SHP77 treated with DMSO at 0.1 percent for 48 hours (cell line): Measurements from ENCODE around the gene RFPL2.

Experiments used
- DNase-seq: peaks from one replicate; lab custom pipeline; 2025; lab: John Stamatoyannopoulos, UW

Gene RFPL2

DNA sequence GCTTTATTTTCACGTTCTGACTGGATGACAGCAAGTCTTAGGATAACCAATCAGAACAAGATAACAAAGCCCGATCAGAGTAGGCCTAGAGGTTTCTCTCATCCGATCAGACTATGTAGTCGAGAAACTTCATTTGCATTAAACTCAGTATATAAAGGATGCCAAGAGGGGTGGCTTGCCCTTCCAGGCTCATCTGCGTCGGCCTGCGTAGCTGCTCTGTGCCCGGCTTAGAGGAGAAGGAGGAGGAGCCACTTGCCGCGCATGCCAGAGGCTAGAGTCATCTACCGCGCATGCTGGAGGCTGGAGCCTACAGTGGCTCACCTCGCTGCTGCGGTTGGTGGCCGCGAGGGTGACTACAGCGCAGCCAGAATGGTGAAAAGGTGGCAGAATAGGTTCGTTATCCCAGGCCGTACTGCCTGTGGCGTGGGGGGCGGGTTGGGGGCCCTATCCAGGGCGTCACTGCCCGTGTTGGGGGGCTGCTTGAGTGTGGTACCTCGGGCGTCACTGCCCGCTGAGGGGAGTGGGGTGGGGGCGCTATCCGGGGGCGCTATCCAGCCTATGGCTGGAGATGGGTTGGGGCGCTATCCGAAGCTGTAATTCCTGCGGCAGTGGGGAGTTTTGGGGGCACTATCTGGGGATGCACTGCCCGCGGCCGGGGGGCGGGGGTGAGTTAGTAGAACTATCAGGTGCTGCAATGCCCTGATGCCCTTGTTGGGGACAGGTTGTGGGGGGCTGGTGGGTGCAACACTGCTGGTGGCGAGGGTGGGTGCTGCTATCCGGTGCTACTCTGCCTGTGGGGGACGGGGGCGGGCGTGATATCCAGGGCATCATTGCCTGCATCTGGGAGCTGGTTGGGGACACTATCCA is at the start of gene RFPL2:
Gene RFPL2 (minus strand): TSS at position 218 of the 867 bp plus-strand sequence. CDS start 2,622 bp downstream, outside the sequence.
- DNase-seq: peak; percentile 64

DNA sequence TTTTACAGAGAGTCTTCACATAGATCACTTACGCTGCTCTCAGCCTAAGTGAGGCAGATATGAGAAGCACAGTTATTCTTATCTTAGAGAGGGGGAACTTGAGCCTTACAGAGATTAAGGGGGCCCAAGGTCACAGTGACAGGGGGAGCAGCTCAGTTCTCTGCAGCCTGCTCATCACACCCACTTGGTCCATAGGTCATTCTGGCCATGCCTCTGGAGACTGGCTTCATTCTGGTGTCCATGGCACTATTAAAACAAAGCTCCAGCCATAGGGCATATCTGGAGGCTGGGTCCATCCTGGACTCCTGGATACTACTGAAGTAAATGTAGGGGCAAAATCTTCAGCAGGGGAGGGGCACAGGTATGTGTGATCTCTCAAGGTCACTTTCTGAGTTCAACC is 44.4 kb upstream of the RFPL2 start:
- DNase-seq: no peak

DNA sequence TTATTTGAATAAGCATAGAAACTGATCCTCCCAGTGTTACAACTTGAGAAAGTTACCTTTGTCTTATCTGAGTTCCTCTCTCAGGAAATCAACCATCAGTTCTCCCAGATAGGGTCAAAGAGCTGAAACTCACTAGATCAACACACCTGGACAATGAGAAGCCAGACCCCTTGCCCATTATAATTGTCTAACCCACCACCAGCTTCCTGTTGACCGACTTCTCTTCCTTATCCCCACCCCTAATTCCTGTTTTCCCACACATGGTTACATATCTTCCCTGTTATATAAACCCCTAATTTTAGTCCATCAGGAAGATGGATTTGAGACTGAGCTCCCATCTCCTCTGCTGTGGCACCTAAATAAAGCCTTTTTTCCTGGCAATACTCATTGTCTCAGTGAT is 43.4 kb upstream of the RFPL2 start:
- no peak for DNase-seq

DNA sequence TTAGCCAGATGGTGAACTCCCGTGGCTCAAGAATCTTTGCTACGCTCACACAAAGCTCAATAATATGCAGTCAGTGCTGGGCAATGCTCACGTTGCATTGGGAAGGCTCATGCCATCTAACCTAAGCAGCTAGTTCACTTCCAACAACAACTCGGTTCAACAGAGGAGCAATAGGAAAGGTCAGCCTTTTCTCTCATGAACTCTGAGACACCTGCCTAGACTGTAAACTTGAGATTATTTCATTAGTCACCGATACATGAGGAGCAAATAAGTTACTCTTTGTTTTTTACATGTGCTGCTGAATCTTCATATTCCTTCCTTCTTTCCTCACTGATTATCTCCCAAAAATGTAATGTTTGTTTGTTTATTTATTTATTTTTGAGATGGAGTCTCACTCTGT is 41.3 kb upstream of the RFPL2 start:
- no peak for DNase-seq

DNA sequence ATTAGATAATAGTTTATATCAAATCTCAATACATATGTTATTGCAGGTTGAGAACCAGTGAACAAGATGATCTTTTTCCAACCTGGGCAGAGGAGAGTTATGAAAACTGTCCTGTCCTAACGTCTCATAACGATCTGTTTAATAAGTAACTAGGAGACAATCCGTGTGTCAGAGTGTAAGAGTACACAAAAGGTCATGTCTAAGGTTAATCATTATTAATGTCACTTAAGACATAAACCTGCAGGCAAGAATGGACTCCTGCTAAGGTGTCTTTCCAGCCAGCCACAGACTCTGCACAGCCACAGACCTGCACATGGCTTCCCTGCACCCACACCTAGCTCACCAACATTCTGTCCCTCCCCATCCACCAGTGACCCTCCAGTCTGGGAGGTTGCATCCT is 40.2 kb upstream of the RFPL2 start:
- no peak for DNase-seq

DNA sequence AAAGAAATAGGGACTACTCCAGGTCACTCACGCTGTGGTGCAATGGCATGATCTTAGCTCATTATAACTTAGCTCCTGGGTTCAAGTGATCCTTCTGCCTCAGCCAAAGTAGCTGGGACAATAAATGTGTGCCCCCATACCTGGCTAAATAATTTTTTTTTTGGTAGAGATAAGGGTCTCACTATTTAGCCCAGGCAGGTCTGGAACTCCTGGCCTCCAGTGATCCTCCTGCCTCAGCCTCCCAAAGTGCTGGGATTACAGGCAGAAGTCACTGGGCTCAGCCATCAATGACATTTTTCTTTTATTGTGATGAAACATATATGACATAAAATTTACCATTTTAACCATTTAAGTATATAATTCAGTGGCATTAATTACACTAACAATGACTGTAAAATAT is 39.7 kb upstream of the RFPL2 start:
- no peak for DNase-seq

DNA sequence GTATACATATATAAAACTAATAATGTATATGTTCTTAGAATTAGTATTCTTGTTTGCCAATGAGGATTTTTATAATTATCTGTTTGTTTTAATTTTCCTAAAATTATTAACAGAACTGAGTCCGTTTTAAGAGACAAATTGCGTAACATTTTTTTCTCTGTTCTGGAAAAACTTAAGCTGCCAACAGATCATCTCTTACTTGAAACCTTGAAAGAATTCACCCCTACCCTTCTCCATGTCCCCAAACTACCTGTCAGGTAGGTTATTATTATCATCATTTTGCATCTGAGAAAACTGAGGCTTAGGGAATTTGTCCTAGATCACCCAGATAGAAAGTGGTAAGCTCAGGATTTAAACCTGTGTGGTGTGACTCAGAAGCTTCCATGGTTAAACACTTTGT is 35.6 kb upstream of the RFPL2 start:
- no peak for DNase-seq

DNA sequence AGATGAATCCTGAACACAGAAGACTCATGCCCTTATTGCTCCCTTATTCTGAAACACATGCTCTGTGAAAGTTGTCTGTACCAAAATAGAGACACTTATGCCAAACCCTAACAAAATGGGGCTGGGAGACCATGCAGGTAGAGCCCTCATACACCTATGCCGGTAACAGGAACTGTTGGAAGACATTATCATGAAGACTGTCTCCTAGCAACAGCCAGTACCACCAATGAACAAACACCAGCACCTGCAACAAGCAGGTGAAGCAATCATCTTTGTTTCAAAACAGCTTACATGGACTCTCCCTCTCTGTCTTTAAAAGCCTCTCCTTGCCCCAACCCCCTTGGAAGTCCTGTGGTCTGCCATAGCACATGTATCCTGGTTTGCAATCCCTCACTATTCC is 33.0 kb upstream of the RFPL2 start:
- DNase-seq: no peak

DNA sequence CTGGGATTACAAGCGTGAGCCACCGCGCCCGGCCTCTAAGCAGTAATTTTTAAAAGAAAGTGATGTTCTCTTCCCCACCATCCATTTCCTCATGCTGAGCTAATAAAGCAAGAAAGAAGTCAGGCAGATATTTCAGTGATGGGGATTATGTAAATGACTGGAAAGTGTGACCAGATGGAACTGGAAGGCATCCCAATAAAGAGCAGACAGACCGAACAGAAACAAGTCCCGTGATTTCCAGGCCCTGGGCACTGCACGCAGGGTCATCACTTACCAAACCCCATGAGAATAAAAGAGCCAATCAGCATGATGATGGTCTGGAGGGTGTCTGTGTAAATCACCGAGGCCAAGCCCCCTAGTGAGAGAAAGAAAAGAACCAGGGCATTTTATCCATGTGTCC is 32.1 kb upstream of the RFPL2 start:
- no peak for DNase-seq

DNA sequence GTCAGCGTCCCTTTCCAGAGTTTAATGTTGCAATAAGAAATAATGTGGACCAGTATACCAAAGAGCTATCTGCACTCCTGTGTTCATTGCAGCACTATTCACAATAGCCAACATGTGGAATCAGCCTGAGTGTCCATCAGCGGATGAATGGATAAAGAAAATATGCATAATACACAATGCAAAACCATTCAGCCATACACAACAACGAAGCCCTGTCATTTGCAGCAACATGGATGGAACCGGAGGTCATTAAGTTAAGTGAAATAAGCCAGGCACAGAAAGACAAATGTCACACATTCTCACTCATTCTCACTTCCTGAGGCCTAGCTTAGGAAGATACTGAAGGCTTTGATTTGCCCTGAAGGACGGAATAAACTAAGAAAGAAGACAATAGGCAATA is 28.2 kb upstream of the RFPL2 start:
- DNase-seq: no peak

DNA sequence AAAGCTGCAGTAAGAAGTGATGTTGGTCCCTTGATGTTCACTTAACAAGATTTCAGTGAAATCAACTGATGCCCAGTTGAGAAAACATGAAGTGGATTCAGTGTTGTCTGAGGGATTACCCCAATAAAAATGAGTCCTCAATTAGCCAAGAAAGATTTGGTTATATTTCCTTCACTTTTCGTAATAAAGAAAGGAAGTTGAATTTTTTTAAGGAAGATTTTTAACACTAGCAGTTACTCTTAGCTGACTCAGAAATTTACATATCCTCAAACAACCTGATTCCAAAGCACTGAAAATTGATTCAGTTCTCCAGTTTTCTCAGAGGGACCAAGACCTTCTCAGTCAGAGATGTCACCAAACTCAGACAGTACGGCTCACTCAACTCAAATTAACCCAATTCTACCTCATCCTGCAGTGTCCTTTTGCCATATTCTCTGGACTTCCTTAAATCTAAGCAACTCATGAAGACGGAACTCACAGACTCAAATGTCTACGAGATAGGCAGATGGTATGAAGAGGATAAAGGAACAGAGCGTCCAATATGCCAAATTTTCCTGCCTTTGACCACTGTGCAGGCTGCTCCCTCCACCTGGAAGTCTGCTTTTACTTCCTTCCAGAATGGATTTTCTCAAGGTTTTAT is 27.4 kb upstream of the RFPL2 start:
- no peak for DNase-seq

DNA sequence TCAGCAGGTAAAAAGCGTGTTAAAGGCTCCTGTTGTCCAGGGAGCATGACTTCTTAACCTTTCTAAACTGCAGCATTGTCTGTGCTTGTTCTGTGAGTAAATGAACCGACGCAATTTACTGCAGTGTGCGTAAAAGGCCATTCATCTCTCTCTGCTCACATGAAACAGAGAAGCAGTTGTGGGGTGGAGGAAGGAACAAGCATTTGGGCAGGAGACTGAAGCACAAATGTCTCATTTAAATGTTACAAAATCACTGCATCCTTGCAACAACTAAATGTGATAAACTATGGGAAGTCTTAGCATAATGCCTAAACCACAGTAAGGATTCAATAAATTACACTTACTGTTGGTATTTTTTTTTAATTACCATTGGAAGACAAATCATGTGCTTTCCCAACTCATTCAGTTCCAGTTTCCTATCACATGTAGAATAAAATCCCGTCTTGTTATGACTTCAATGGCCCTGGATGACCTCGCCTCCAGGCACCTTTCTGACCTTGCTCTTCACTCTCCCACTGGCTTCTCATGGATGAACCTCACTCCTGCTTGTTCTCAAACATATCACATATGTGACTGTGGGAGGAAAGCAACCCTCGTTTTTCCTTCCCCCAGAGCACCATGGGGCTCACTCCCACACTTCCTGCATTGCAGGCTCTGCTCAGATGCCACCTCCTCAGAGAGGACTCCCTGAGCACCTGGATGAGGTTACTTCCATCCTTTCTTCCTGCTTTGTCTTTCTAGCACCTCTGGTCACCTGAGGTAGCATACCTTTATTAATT is 21.6 kb upstream of the RFPL2 start:
- no peak for DNase-seq

DNA sequence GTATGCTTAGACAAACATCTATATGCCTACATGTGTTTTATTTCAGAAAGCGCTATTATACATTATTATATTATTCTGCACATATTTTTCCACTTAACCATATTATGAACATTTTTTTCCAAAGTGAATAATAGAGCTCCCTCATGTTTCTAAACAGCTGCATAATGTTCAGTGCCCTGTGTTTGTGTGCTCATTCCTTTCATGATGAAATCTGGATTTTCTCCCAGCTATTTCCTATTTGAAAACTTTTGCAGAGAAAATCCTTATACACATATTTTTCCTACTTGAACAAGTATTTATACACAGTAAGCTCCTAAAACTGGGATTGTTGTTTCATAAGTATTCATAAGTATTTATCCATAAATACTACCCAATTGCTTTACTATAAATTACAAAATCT is 18.1 kb upstream of the RFPL2 start:
- no peak for DNase-seq

DNA sequence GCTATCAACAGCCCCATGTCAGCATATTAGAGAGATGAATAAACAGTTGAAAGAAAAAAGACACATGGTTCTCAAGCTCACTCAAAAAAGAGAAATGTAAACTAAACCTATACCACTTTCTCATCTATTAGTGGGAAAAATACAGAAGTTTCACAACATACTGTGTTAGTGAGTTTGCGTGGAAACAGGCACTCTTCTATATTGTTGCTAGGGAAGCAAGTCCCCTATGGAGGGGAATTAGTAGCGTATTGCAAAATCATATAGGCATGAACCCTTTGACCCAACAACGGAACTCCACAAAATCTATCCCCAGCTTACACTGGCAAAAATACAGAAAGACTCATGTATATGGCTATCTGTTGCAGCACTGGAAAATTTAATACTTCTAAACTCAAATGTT is 14.2 kb upstream of the RFPL2 start:
- no peak for DNase-seq

DNA sequence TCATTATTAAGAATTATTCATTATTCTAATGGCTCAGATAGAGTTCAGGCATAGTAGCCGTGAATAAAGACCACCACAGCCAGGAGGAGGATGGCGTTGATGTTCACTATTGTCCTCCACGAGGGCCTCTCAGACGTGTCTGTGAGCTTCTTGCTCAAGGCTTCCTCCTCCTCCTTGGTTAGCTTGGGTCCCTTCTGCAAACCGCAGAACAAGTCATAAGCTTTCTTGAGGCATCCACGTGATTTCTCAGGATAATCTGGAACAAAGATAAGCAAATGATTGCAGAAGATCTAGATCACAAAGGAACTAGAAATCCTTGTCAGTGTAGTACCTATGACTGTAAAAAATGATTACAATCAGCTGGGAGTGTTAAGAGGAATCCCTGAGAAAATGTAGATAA is 13.6 kb upstream of the RFPL2 start:
- no peak for DNase-seq

DNA sequence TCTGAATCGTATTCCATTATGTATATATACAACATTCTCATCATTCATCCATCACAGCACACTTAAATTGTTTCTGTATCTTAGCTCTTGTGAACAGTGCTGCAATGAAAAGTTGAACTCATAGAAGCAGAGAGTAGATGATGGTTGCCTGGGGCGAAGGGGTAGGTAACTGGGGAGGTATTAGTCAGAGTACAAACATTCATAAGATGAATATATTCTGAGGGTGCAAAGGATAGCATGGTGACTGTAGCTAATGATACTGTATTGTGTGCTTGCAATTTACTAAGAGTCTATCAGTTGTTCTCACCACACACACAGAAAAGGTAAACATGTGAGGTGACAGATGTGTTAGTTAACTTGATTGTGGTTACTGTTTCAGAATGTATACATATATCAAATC is 12.6 kb upstream of the RFPL2 start:
- no peak for DNase-seq

DNA sequence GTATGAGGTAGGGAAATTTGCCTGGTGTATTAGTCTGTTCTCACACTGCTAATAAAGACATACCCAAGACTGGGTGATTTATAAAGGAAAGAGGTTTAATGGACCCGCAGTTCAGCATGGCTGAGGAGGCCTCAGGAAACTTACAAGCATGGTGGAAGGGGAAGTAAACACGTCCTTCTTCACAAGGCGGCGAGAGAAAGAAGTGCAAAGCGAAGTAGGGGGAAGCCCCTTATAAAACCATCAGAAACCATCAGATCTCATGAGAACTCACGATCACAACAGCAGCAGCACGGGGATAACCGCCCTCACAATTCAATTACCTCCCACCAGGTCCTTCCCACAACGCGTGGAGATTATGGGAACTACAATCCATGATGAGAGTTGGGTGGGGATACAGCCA is 12.0 kb upstream of the RFPL2 start:
- DNase-seq: no peak

DNA sequence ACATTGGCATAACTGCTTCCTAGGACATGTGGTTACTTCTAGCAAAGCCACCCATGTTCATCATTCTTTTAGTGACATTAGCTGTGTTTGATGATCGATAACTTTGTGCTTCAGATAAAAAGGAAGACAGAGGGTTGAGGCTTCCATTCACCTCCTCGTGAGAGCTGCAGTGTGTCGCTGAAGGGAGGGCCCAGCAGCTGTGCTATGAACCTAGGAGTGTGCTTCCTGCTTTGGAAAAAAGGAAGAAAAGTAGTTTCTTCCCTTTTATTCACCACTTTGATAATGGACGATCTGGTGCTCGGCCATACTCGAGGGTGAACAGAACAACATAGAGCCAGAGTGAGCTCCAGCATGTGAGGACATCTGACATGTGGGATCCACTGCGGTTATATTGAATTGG is 6.1 kb upstream of the RFPL2 start:
- no peak for DNase-seq

DNA sequence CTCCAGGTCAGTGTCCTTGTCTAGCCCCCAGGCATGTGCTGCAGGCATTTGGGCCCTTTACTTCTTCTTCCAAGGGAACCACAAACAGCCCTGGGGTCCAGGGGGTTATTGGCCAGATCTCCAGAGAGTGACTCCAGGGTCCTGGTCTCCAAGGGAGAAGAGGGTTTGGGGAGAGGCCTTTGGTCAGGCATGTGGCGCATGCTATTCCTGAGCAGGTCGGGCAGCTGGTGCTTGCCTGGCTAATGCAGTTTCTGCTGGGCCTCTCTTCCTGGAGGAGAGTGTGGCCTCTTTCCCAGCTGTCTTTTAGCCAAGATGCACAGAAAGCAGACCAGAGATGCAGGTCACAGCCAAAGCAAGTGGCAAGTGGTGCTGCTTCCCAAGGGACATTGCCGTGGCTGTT is 3.8 kb upstream of the RFPL2 start:
- DNase-seq: no peak

DNA sequence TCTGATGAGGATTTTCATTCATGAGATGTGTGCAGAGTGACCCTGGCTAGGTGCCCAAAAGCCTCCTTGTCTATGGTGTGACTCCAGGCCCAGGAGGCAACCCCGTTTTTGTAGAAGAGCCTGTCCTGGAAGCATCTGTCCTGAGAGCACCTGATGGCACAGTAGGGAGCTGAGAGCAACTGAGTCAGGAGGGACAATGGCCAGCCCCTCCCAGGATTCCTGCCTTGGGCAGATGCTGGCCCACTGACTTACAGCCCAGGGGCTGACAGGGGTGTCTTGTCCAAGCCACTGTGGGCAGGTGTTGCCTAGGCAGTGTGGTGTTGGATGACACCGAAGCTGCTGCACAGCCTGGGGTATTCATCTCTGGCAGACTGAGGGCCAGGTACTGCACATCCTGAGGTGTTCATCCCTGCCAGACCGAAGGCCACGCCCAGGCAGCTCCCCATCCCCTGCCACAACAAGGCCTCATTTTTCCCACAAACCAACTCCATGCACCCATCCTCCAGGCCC is 3.2 kb upstream of the RFPL2 start:
- DNase-seq: no peak

DNA sequence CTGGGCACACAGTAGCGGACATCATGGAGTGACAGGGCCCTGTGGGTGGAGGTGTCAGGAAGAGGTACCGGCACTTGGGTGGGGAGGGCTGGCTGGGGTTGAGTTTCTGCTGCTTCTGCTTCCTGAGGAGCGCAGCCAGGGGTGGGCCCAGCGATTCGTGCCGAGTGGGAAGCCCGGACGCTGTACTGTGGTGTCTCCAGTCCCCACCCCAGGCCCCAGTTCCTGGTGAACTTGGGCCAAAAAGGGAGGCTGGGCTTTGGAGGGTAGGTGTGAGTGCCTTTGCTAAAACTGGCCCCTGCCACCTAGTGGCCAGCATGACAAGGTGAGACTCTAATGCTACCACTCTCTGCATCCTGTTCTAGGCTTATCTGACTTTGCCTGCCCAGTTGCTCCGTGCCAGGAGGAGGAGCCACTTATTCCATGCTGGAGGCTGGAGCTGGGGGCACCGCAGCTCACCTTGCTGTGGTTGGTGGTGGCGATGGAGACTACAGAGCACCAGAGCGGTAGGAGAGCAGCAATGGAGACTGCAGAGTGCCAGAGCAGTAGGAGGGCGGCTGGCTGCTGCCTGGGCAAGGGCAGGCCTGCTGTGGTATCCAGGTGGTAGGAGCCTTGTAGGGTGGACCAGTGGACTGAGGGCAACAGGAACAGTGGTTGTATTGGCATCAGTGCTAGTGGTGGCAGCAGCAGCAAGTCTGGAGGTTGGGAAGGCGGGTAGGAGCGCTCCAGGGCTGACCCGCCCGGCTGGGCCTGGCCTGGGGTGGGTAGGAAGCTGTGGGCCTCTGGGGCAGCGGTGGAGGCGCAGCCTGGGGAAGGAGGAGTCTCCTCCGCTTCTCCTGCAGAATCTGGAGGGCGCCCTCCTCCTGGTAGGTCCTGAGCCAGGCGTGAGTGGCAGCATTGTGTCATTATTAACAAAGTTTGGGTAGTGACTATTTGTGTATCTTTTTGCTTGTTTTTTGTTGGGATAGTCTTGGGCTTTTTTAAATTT is 2.2 kb upstream of the RFPL2 start:
- DNase-seq: peak; percentile 8
